HG03095 (cell line): Measurements from ENCODE around the gene TBATA.

Experiments
- ATAC-seq: cut with Tn5 transposase; IDR thresholded peaks from one replicate; pipeline ENCODE4 v1.9.1; 2021; ENCODE audit warnings: moderate library complexity; ENCODE audit not compliant: unreplicated experiment

TBATA gene

GRCh38 chr10:70809011-70809611 lies 23.9 kb upstream of the TBATA start:
- ATAC-seq: no peak

DNA sequence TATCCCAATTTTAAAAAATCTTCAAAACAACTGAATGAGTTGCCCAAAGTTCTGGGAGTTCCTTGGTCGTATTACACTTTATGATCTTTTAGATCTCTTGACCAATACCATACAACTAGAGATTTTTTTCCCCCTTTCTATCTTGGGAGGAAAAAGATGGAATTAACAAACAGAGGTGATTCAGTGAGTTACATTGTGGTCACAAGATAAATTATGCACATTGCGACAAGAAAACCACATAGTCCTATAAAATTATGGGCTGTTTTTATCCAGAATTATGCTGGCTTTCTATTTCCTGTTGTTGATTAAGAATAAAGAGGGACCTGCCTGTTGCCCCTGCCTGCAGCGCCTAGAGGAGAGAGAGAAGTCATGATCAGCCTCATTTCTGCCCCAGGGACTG lies 22.4 kb upstream of the TBATA start:
- ATAC-seq: no peak

DNA sequence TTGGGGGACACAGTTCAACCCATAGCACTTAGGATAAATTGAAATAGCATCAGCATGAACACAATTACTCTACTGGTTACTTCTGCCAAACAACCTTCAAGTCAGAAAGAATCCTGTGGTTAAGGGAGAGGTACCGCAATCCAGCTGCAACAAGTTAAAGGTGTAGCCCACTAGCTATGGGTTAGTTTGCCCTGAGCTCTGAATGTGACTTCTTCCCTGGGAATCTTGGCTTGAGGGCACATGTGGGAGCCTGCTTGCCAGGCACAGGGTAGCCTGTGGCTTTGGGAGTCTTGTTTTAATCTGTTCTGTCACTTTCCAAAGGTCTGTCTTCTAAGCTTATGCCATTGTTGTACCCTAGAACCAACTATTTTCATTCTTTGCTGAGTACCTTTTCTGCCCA lies 21.7 kb upstream of the TBATA start:
- no peak for ATAC-seq

DNA sequence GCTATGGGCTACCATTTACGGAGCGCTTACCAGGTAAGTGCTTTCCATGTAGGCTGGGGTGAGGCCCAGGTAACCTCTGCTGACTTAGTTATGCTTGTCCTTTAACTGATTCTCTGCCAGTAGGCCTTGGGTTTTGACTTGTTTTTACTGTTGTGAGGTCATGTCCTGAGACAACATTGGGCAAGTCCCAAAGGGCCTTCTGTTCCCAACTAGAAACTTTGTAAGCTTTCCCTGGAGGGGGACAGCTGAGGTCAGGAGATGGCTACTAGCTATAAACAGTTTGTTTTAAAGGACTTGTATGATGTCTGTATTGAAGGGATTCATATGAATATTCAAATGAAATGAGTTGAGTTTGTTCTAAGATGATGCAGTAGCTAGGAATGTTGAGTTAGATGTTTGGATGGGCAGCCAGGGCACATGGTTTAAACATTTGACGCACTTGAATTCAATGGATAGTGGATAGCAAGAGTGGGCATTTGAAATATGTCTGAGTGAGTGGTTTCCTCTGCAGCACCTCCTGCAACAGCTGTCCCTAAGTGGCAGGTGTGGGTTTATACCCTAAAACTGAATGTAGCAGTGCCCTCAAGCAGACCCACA lies 20.5 kb upstream of the TBATA start:
- no peak for ATAC-seq

GRCh38 chr10:70804421-70804808 lies 19.2 kb upstream of the TBATA start:
- ATAC-seq: no peak

DNA sequence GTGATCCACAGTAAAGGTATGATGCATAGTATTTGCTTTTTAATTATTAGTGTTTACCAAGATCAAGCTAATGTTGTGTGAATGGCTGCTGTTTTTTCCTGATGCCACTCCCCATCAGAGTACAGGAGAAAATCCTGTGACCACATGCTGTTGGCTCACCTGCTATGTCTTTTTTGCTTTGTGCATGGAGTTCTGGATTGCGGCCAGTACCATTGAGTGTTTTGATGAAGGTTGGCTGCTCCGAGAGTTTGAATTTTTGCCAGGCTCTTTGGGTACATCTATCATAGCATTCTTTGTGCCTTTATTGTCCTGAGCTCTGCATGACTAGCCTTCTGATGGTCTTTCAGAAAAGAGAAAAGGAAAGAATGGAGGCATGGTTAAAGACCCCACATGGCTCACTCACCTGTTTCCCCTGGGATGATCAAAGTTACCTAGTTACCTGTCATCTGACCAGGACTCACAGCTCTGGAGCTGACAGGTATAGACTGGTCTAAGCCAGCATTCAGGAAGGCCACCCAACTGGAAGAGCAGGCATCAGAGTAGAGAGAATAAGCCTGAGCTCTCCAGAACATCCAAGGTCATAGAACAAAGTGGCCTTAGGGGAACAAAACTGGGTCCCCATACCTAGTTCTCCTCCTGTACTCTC lies 18.7 kb upstream of the TBATA start:
- no peak for ATAC-seq

GRCh38 chr10:70801854-70802253 lies 16.7 kb upstream of the TBATA start:
- ATAC-seq: no peak

DNA sequence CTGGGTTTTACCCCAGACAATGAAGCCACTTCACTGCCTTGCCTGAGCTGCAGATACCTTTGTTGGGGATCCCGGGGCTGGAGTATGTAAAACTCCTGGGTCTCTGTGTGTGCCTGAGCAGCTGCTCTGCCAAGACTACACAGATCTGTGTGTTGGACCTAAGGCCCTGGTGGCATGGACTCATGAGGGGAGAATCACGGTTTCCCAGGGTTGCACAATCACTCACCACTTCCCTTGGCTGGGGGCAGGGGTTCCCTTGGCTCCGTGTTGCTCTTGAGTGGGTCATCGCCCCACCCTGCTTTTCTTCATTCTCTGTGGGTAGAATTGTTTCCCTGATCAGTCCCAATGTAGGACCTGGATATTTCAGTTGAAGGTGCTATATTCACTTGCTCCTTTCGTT lies 13.9 kb upstream of the TBATA start:
- no peak for ATAC-seq

GRCh38 chr10:70797840-70798239 lies 12.7 kb upstream of the TBATA start:
- ATAC-seq: no peak

- no peak for ATAC-seq
These were observed 10.4 kb upstream of the TBATA start for GRCh38 chr10:70795613-70796012.

- no peak for ATAC-seq
These were observed 6.3 kb upstream of the TBATA start for GRCh38 chr10:70791386-70792039.

GRCh38 chr10:70786799-70787415 lies 1.7 kb upstream of the TBATA start:
- no peak for ATAC-seq

DNA sequence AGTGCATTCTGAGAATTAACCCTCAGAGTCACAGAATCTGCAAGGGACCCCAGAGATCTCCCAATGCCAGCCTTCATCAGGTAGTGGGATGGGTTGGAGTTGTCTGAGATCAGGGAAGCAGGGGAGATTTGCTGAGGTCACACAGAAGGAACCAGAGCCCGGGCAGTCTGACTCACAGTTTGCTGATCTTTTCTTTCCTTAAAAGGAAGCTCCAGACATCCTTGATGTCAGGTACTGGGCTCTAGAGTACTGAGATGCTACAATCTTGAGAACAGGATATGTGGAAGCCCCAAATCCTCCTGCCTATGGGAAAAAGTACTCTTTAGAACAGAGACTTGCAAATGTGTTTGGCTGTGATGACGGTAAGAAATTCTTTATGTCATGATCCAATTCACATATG lies 706 bp downstream of the TBATA start:
- no peak for ATAC-seq

DNA sequence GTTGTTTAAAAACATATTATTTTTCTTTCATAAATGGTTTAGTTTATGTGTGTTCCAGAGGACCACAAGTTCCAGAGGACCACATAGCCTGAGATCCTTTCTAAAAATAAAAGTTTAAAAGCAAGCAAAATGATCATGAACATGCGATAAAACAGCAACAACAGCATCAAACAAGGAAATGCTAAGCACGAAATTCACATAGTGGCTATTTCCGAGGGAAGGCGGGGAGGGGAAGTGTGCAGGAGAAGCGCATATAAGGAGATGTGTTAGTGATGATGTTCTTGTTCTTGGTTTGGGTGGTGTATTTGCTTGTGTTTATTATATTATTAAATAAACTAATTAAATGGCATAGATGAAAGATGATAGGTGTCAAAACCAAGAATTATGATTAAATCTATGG lies 1.2 kb downstream of the TBATA start:
- ATAC-seq: no peak

DNA sequence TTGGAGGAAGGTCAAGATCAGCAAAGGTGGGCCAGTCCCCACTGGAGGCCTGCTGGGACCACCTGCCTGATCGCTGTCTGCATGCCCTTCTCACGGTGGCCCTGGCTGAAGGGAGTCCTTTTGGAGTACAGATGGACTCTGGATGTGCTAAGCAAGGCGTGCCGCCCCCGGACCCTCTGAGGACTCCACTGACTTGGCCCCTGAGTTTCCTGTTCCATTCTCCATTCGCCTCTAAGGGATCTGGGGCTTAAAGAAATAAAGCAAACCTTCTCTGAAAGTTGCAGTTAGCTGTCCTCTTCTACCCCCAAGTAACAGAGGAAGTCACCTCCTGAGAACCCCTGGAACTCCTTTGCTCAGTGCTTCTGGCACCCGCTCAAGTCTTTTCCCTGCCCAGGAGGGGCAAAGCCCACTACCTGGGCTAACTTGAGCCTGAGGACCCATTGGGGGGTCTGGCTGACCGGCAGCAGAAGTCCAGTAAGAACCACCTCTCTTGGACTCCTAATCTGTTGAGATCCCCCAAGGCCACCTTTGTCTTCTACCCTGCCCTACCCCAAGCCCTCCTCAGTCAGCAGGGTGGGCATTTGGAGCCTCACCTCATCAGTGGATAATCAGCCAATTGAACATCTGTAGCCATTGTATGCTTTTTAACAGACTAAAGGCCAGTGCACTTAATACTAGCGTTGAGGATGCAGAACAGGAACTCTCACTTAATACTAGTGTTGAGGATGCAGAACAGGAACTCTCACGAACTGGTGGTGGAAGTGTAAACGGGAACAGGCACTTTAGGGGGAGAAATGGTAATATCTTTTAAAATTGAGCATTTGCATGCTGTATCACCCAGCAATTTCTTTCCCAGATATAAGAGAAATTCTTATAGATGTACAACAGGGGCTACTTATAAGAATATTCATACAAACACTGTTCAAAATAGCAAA lies 2.2 kb downstream of the TBATA start:
- no peak for ATAC-seq

GRCh38 chr10:70782086-70782745 lies 3.0 kb downstream of the TBATA start:
- no peak for ATAC-seq

DNA sequence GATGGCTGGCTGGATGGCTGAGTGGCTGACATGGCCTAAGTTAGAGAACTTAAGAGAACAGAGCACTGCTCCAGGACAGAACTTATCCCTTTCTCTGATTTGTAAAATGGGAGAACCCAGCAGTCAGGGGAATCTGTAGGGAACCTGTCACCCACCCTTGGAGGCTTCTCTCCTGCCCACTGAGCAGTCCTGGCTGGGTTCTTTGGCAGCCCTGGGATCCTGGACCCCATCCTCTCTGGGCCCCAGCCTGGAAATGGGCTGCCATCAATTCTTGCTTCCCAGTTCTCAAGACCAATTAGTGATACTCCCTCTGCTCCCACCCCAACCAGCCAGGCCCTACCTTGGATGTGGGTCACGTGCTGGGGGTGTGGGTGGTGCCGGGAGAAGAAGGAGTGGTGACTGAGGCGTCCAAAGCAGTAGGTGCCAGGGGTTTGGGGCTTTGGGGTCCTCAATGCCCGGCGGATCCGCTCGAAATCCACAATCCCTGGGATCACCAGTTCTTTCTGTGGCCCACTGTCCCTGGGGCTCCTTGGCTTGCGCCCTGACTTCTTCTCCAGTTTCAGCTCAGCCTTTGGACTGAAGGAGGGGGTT lies 3.6 kb downstream of the TBATA start:
- no peak for ATAC-seq

DNA sequence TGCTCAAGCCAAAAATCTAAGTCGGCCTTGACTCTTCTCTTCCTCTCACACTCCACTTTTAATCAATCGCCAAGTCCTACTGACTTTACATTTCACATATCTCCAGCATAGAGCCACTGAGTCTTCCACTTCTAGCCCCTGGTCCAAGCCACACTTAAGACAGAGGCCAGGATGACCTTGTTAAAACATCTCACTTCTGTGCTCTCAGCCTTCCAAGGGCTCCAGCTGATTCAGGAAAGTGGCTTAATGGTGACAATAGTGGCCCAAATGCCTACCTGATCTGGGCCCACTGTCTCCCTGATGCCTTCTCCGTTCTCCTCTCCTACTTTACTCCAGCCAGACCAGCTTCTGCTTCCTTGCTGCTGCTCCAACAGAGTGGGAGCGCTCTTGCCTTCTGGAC lies 4.4 kb downstream of the TBATA start:
- no peak for ATAC-seq

- no peak for ATAC-seq
These were observed 4.8 kb downstream of the TBATA start for GRCh38 chr10:70780370-70780760.
